ENCODE measurements around the gene IFT25.

IFT25 gene

DNA sequence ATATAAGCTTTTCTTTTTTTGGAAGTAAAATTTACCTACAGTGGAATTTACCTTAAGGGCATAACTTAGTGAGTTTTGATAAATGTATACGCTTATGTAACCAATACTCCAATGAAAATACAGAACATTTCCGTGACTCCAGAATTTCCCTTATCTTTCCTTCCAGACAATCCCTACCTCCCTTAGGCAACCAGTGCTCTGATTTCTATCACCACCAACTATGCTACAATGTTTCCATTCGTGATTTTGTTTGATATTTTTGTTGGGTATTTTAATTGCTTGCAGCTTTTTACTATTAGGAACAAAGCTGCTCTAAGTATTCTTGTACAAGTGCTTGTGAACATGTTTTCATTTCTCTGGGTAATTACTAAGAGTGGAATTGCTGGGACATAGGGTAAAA, 14.6 kb downstream of the IFT25 start:
- DNase-seq, result no peak

DNA sequence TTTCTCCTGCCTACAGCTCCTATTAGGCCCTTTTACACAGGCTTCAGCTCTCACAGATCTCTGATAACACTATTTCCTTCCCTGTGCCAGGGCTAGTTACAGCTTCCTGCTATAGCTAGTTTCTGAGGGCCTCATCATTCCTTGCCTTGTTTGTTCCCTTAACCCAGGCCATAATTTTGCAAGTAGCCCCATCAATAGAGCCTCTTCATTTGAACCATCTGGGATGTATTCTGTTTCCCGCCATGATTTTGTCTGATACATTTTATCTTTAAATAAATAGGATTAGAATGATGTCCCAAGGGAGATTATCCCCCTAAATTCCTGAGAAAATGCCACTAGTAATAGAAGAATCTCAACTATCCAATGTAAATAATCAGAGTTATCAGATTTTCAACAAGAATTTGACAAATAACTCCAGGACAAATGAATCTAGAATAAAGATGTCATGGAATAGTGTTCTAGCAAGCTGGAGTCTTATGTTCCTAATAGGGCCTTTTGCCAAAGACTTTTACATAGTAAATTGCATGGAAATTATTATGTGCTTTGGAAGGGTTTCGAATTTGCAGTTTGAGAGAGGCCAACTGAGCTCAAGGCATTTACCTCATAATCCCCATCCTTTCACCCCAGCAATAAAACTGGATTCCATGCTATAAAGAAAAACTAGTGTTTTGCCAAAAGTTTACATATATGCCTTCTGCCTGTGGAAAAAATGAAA, 16.1 kb downstream of the IFT25 start:
- DNase-seq, result no peak

GRCh38 chr1:53927376-53927881, 18.1 kb downstream of the IFT25 start:
- no peak for DNase-seq

- no peak for DNase-seq
Measured at GRCh38 chr1:53919675-53920066, 25.8 kb downstream of the IFT25 start.

- DNase-seq, result no peak
Measured at GRCh38 chr1:53918343-53918742, 27.2 kb downstream of the IFT25 start.

- no peak for DNase-seq
Measured at GRCh38 chr1:53913352-53914033, 32.0 kb downstream of the IFT25 start.

GRCh38 chr1:53911442-53911841, 34.1 kb downstream of the IFT25 start:
- DNase-seq, result no peak

- no peak for DNase-seq
Measured at GRCh38 chr1:53909946-53910345, 35.6 kb downstream of the IFT25 start.

GRCh38 chr1:53906121-53906520, 39.4 kb downstream of the IFT25 start:
- no peak for DNase-seq

DNA sequence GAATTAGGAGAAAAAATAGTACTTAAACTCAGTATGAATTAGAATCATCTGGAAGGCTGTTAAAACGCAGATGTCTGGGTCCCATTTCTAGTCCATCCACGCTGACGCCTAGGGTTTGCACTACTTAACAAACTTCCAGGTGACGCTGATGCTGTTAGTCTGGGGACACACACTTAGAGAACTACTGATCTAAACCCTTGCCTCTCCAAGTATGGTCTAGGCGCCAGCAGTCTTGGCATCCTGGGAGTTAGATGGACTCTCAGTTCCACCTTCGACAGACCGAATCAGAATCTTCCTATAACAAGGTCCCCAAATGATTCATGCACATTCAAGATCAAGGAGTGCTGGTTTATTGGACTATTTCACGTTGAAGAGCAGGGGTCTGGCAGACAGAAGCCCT, 40.0 kb downstream of the IFT25 start:
- no peak for DNase-seq

DNA sequence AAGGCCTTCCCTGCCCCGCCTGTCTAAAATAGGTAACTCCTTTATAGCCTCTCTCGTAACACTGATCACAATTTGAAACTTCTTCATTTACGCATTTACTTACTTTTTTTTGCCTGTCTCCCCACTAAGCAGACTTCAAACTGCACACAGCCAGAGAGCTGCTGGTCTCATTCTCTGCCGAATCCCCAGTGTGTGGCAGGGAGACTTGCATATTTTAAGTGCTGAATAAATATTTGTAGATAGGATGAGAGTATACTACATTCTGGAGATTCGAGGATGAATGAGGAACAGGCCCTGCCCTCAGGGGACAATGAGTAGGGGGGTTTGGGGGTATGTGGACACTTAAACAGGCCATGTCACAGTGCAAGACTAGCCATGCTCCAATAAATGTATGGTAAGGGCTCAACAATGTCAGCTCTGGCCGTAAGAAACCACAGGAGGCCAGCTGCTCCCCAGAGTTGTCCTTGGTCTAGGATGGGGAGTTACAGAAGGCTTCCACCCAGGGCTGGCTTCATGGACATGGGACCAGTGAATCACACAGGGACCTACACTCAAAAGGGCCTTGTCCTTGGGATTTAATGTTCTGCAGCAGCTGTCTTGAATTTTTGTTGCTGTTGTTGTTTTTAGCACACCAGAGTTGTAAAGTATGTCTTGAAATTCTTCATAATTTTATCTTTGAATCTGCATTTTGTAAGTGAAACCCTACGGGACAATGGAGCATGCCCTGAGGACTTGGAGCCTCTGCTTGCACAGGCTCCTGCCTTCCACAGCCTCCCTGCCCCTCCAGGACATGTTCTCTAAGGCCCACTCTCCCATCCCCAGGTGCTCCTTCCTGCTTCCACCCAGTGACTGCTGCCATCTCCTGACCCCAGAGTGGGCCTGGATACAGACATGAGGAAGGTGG, 43.0 kb downstream of the IFT25 start:
- DNase-seq, result no peak

- DNase-seq, result no peak
Measured at GRCh38 chr1:53899708-53900107, 45.8 kb downstream of the IFT25 start.

- peak in 8 of 58 donors; percentile 9 to 38 (median 14) for DNase-seq
Measured at GRCh38 chr1:53899206-53899628, 46.3 kb downstream of the IFT25 start.

DNA sequence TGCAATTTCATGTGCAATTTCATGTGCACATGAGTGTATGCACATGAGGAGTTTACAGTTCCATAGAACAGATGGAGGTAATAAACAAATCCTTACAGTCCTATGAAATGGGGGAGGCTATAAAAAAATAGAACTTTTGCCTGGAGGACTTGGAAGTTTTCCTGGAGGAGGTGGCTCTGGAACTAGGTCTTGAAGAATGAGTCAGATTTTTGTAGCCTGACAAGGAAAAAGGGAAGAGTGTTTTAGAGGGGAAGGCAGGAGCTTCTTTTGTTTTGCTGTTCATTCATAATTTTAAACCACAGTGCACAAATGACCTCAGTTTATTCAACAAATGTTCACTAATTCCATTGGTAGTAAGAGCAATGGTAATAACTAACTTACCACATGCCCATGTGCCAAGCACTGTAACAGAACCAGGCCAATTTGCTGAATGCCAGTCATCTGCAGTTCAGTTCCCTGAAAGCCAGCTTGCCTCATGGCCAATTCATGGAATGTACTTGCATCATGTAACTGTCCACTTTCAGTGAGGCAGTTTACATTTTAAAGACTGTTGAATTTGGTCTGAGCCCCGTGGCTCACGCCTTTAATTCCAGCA, 48.8 kb downstream of the IFT25 start:
- peak in 4 of 58 donors; percentile 2 to 43 (median 27) for DNase-seq

GRCh38 chr1:53895421-53895820, 50.1 kb downstream of the IFT25 start:
- DNase-seq, result peak in 13 of 58 donors; percentile 6 to 42 (median 18)

DNA sequence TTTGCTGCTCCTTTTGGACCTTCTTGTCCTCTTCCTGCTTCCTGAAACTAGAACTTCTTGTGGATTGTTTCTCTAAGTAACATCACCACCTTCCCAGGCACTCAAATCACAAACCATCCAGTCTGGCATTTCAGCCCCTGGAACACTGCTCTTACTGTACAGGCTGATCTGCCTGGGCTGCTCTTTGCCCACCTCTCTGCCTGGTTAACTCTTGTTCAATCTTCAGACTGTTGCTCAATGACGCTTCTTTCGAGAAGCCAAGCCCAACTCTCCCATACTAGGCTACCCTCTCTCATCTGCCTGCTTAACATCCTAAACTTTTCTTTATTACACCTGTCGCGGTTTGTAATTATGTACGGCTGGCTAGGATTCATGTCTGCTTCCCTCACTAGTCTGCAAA, 50.9 kb downstream of the IFT25 start:
- DNase-seq, result no peak

DNA sequence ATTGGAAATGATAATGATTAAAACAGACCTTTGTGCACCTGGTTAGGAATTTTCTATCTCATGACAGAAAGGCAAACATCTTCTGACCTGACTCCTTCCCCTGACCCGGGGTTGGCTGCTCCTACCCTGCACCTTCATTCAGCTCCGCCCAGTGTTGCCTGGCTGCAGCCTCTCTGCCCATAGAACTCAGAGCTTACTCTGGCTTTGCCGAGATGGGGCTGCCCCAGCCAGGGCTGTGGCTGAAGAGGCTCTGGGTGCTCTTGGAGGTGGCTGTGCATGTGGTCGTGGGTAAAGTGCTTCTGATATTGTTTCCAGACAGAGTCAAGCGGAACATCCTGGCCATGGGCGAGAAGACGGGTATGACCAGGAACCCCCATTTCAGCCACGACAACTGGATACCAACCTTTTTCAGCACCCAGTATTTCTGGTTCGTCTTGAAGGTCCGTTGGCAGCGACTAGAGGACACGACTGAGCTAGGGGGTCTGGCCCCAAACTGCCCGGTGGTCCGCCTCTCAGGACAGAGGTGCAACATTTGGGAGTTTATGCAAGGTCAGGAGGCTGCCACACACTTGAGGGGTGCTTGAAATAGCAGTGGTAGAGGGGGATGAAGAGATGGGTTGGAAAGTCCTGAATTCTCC, 51.4 kb downstream of the IFT25 start, which contains the start of gene DIO1:
Gene DIO1 (plus strand): TSS at position 189 of the 638 bp plus-strand sequence. CDS start 24 bp downstream, at position 213.
- no peak for DNase-seq

- peak in 33 of 58 donors; percentile 7 to 75 (median 29) for DNase-seq
Measured at GRCh38 chr1:53892911-53893310, 52.6 kb downstream of the IFT25 start.

DNA sequence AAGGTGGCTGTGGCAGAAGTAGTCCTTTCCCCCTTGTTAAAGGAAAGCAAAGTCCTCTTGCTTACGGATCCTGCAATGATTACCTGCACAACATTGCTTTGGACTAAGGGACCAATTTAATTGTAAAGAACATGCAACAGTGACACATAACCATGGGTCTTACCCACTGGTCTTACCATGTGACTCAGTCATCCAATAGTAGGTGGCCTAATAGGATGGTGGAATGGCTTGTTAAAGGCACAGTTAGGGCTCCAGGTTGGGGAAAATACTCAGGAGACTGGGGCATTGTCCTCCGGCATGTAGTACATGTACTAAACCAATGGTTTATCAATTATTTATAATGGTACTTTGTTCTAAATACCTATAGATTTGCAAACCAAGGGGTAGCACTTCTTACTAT, 53.8 kb downstream of the IFT25 start:
- no peak for DNase-seq

GRCh38 chr1:53891018-53891417, 54.5 kb downstream of the IFT25 start:
- DNase-seq, result no peak

GRCh38 chr1:53890522-53890941, 55.0 kb downstream of the IFT25 start:
- DNase-seq, result no peak

Measured in anterior cingulate cortex (tissue), 58 donors.